ENCODE results near the gene MICAL1. TPM values are rescaled to one million over a fixed set of nuclear protein-coding genes. Genes with fewer than 3 reads are reported as not detected.

MICAL1 gene
- total RNA-seq, 3 donors from 2014 or later (not counting 1 experiment from before 2014, with no cell fraction given) = 72.4 to 102 (median 81.3) TPM

DNA sequence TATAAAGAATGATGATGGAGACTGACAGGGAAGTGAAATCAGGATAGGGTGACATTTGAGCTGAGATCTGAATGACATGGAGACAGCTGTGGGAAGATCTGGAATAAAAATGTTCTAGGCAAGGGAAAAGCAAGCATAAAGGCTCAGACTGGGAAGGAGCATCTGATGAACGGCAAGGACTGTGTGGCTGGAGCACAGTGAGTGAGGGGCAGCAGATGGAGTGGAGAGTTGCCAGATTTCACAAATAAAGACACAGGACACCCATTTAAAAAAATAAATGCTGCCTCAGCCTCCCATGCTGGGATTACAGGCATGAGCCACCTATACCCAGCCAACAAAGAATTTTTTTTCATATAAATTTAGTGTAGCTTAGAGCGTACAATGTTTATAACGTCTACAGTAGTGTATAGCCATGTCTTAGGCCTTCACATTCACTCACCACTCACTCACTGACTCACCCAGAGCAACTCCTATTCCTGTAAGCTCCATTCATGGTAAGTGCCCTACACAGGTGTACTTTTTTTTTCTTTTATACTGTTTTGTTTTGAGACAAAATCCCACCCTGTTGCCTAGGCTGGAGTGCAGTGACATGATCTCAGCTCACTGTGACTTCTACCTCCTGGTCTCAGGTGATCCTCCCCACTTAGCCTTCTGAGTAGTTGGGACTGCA lies 29.8 kb upstream of the MICAL1 start:
- H3K4me3 ChIP-seq (ENCODE audit: low read length) = no peak overlapping the region
- 97% methylated on average over 3 of the region's 3 CpGs for WGBS (ENCODE audit: insufficient coverage)
- no peak for DNase-seq
- ATAC-seq = no peak
- peaks cover 16% of the 10 kb centered on the region for H3K4me1 ChIP-seq (ENCODE audit: control insufficient read depth, insufficient read depth, low read length)
- no peaks in the 10 kb centered on the region for H3K27me3 ChIP-seq (ENCODE audit: control insufficient read depth, insufficient read depth, low read length)
- Mint-ChIP-seq H3K4me3 (no peak overlapping the region), H3K27ac (peak overlapping the region in 1 of 2 donors; percentile 75), H3K27me3 (ENCODE audit: low read depth in 2 of 2) (no peaks in the 10 kb centered on the region), H3K36me3 (peaks cover 11% of the 10 kb centered on the region), H3K9me3 (no peaks in the 10 kb centered on the region), H3K4me1 (peaks cover 22 to 34% of the 10 kb centered on the region in 2 donors)
- TF ChIP-seq, protein P1, sequence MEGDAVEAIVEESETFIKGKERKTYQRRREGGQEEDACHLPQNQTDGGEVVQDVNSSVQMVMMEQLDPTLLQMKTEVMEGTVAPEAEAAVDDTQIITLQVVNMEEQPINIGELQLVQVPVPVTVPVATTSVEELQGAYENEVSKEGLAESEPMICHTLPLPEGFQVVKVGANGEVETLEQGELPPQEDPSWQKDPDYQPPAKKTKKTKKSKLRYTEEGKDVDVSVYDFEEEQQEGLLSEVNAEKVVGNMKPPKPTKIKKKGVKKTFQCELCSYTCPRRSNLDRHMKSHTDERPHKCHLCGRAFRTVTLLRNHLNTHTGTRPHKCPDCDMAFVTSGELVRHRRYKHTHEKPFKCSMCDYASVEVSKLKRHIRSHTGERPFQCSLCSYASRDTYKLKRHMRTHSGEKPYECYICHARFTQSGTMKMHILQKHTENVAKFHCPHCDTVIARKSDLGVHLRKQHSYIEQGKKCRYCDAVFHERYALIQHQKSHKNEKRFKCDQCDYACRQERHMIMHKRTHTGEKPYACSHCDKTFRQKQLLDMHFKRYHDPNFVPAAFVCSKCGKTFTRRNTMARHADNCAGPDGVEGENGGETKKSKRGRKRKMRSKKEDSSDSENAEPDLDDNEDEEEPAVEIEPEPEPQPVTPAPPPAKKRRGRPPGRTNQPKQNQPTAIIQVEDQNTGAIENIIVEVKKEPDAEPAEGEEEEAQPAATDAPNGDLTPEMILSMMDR (IDR thresholded peaks at IDR 0.05) = no peak
- no peak overlapping the region for H3K27ac ChIP-seq (ENCODE audit: low read length)
- H3K9me3 ChIP-seq (ENCODE audit: control insufficient read depth, insufficient read depth, low read length) = no peaks in the 10 kb centered on the region
- peaks cover 8% of the 10 kb centered on the region for H3K36me3 ChIP-seq (ENCODE audit: control insufficient read depth, insufficient read depth, low read length)
- intact Hi-C loops (cut with micrococcal nuclease) = no loop called here

DNA sequence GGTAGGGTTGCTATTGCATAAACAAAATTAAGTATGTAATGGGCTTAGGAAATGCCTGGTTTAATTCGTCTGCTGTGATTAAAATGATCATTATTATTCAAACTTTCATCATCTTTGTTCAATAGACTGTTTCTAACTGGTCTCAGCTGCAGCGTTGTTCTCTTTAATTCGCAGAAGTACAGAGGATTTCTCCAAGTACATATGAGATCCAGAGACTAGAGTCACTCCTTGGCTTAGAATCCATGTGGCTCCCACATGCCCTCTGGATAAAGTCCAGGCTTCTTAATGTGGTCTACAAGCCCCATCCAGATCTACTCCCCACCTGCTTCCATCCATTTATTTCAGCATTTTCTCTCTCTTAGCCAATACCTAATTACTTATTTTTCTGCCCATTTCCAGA lies 28.6 kb upstream of the MICAL1 start:
- peak overlapping the region; percentile 60 for H3K27ac ChIP-seq (ENCODE audit: low read length)
- Mint-ChIP-seq H3K36me3 (peaks cover 13% of the 10 kb centered on the region), H3K27ac (peak overlapping the region; percentile 35 to 75), H3K9me3 (no peaks in the 10 kb centered on the region), H3K27me3 (ENCODE audit: low read depth in 2 of 2) (no peaks in the 10 kb centered on the region), H3K4me1 (peaks cover 32 to 43% of the 10 kb centered on the region in 2 donors), H3K4me3 (peak overlapping the region; percentile 80)
- TF ChIP-seq, protein P1 (IDR thresholded peaks at IDR 0.05) = no peak
- no peak overlapping the region for H3K4me3 ChIP-seq (ENCODE audit: low read length)
- peaks cover 28% of the 10 kb centered on the region for H3K4me1 ChIP-seq (ENCODE audit: control insufficient read depth, insufficient read depth, low read length)
- 79% methylated on average over 3 of the region's 3 CpGs for WGBS (ENCODE audit: insufficient coverage)
- no peaks in the 10 kb centered on the region for H3K27me3 ChIP-seq (ENCODE audit: control insufficient read depth, insufficient read depth, low read length)
- ATAC-seq (no peak), DNase-seq (no peak)
- H3K9me3 ChIP-seq (ENCODE audit: control insufficient read depth, insufficient read depth, low read length) = no peaks in the 10 kb centered on the region
- intact Hi-C loops (cut with micrococcal nuclease) = no loop called here
- H3K36me3 ChIP-seq (ENCODE audit: control insufficient read depth, insufficient read depth, low read length) = peaks cover 13% of the 10 kb centered on the region

DNA sequence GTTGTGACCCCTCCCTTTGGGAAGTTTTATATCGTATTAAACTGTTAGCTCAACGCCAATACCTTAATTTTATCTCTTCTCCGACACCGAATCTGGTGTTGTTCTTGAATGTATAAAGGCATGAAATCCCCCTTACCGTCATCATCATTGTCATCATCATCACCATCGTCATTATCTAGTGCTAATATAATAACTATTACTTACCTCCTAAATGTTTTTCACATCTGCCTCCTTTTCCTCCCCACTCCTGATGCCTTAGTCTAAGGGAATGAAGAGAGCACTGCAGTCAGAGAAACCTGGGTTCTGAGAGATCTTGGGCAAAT lies 28.1 kb upstream of the MICAL1 start:
- peaks cover 29% of the 10 kb centered on the region for H3K4me1 ChIP-seq (ENCODE audit: control insufficient read depth, insufficient read depth, low read length)
- H3K27me3 Mint-ChIP-seq (ENCODE audit: low read depth in 2 of 2) = no peaks in the 10 kb centered on the region
- peak in 1 of 3 donors; percentile 7 for ATAC-seq

More for the DNA sequence above, 28.1 kb upstream of the MICAL1 start:
- Mint-ChIP-seq H3K27ac (peak overlapping the region; percentile 35 to 75), H3K4me1 (peaks cover 36 to 47% of the 10 kb centered on the region in 2 donors), H3K4me3 (peak overlapping the region; percentile 80), H3K9me3 (no peaks in the 10 kb centered on the region), H3K36me3 (peaks cover 17% of the 10 kb centered on the region)
- DNase-seq = no peak
- H3K27ac ChIP-seq (ENCODE audit: low read length) = peak overlapping the region; percentile 60
- H3K9me3 ChIP-seq (ENCODE audit: control insufficient read depth, insufficient read depth, low read length) = no peaks in the 10 kb centered on the region
- intact Hi-C loops (cut with micrococcal nuclease) = loop anchor here (1.0 to 2.0 kb wide), 3 partner anchors 25 to 101 kb away; partner anchors contain the start of genes CD164, PPIL6 and SMPD2
- peak overlapping the region; percentile 35 for H3K4me3 ChIP-seq (ENCODE audit: low read length)
- WGBS (ENCODE audit: insufficient coverage) = 6% methylated on average over 2 of the region's 6 CpGs
- peaks cover 13% of the 10 kb centered on the region for H3K36me3 ChIP-seq (ENCODE audit: control insufficient read depth, insufficient read depth, low read length)
- TF ChIP-seq, protein P1 (IDR thresholded peaks at IDR 0.05) = no peak
- H3K27me3 ChIP-seq (ENCODE audit: control insufficient read depth, insufficient read depth, low read length) = no peaks in the 10 kb centered on the region
